ENCODE measurements around the gene FAM3C.

FAM3C gene

DNA sequence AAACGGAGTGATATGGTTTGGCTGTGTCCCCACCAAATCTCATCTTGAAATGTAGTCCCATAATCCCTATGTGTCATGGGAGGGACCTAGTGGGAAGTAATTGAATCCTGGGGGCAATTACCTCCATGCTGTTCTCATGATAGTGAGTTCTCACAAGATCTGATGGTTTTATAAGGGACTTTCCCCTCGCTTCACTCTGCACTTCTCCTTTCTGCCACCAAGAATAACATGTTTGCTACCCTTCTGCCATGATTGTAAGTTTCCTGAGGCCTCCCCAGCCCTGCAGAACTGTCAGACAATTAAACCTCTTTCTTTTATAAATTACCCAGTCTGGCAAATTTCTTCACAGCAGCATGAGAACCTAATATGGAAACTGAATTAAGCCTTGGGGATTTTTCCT lies 19.1 kb downstream of the FAM3C start:
- DNase-seq, result no peak

DNA sequence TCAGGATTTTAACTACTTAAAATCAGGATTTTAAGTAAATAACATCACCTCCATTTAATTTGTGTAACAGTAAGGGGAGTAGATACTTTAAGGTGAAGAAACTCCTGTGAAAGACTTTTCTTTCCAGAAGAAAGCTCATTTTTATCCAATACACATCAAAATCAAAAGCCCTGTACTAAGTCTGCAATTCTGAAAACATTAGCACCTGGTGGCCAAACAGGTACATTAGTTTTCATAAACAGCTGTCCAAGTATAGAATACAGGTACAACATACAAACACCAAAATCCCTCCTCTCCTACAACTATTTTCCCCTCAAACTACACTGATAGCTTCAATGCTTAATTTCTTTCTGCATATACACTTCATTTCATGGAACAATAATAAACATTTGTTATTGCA lies 22.9 kb downstream of the FAM3C start:
- no peak for DNase-seq

DNA sequence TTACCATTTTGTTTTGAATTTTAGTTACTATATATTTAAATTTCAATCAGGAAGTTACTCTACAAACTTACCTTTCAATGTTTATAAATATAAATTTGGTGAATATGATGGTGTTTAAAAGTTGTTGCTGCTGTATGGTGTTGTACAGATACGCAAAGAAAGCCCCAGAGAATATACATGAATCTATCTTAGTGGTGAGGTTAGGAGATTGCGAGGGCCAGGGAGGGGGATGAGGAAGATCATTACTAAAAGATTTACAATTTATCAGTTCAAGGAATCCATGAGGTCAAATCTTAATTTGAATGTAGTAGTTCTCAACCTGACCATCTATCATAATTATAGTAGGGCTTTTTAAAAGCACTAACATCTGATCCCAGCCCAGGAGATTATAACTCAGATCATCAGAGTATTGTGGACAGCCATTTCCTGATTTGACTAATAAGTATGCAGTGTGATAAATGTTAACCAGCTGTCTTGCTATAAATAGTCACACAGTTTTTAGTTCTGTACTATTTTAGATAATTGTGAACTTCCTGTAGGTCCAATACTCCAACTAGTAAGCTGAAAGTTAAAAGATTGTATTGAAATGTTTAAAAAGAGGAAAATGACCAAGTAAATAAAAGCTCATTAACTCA lies 23.6 kb downstream of the FAM3C start:
- peak; percentile 47 for DNase-seq

DNA sequence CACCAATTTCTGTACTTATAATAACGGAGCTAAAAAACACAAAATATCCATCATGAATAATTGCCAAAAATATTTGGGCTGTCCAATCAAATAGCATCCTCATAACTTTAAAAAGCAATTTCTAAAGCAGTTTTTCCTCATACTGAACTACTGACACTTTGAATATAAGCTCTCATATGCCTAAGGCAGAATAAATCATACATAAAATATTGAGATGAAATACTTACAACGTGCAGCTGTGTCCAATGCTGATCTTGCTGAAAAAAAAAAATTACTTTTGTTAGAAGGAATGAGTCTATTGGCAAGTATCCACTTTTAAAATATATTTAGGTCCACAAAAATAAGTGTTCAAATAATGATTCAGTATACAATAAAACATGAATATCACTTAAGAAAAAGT lies 24.2 kb downstream of the FAM3C start:
- DNase-seq, result no peak

DNA sequence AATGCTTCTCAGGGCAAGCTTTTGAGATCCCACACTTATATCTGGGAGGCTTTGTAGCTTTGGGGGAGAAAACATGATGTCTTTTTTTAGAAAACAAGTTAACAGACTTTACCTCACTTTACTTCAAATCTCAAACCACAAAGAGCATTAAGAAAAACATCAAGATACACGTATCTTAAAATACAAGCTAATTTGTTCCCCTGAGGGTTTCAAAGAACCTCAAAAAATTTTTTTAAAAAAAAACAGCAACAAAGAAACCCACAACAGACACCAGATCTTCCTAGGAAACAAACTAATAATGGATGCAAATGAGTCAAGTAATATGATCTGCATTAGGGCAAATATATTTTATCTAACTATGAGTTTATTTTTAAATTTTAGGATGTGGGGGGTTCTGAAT lies 24.7 kb downstream of the FAM3C start:
- no peak for DNase-seq

DNA sequence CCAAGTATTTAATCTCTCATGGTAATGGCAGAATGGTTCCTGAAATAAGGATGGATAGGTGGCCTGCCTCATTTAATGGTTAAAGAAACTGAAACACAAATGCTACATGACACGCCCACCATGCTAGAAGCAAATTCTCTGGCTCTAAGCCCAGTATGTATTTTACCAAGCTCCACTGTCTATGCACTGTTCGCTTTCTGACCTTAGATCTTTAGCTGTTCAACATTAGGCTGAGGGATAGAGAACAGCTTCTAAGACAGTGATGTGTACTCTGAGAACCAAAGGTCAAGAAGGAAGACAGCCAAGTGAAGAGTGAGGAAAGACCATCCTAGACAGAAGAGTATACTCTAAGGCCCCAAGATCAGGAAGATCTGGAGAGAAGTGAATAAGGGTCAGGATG lies 26.6 kb downstream of the FAM3C start:
- no peak for DNase-seq

DNA sequence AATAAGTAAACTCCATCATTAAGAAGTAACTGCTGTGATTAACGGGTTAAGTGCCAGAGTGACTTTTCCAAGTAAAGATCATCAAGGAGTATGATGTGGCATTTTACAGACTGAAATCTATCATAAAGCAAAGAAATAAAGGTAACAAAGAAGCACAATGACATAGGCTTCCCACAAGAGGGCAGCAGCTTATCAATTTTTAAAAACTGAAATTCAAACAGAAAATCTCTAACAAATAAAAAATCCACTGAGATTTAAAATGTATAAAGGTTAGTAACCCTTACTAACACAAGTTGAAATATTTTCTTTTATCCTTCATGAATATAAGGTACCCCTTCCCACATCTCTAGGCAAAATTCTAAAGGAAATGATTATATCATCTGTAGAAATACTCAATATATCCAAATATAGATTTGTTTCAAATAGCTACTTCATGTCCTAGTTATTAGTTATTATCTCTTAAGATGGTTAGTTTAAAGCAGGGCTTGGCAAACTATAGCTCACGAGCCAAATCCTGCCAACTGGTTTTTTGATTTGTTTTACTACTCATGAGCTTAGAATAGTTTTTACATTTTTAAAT lies 29.2 kb downstream of the FAM3C start:
- peak; percentile 49 for DNase-seq

DNA sequence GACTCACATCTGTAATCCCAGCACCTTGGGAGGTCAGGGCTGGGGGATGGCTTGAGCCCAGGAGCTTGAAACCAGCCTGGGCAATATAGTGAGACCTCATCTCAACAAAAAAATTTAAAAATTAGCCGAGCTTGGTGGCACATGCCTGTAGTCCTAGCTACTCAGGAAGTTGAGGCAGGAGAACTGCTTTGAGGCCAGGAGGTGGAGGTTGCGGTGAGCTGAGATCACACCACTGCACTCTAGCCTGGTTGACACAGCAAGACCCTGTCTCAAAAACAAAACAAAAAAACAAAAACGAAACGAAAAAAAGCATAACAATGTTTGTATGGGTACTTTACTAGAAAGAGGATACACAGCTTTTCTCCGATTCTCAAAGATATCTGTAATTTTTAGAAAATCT lies 35.5 kb downstream of the FAM3C start:
- DNase-seq, result no peak

DNA sequence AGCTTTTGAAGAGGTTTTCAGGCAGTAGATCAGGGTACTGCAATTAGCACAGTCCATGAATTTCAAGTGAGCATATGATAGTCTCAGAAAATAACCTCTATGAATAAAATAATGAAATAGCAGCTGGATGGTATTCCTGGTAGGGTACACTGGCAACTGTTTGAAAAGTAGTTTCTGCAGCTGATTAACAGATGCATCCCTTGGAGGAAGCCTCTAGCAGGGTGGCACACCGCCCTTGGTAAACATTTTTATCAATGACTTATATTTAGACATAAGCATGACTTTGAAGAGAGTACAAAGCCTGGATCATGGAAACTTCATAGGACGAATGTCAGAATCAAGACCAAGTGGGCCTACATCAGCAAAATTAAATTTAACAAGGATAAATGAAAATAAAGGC lies 40.5 kb downstream of the FAM3C start:
- no peak for DNase-seq

DNA sequence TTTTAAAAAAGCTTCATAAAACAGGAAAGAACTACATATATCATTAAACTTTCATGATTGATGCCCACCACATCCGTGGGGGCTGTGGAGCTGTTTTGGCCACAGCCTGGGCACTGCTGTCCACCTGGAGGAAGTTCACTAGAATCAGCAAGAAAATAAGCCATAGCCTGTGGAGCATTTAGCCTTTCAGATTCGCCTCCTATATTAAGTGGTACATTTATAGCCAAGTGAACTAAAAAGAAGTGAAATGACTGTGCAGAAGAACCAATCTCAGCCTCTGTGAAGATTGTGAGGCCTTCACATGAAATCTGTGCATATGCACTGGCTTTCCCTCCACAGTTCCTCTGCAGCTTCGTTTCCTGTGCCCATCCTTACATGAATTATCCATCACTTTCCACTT lies 43.8 kb downstream of the FAM3C start:
- no peak for DNase-seq

DNA sequence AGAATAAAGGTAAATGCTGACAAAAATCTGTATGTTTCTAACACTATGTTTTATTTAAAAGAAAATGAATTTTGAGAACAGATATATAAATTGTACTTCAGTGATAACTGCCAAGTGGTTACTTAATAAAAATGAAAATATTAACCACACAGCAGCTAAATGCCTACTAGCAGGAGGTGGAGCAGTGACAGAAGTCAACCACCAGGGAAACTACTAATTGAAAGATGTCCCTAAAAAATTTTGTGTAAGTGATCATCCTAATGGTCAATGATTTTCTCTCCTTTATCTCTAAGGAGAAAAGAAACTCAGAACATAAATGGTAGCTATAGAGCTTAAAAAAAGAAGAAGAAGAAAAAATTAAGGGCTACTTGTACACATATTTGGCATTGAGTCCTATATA lies 44.4 kb downstream of the FAM3C start:
- DNase-seq, result no peak

DNA sequence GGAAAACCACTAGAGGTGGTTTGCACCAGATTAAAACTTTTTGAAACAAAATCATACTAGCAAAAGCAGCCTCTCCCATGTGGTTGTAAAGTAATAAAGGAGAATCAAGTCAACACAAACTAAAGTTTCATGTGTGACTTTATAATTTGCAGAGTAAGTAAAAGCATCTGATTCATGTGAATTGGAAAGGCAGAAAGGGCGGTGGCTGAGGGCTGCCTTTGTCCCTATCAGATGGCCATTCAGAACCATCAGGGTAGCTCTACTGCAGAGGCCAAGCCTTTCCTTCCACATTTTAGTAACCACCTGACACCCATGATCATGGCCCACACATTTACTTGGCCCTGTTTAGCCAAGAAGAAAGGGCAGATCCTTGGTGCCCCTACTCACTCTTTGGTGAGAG lies 51.6 kb downstream of the FAM3C start:
- no peak for DNase-seq

DNA sequence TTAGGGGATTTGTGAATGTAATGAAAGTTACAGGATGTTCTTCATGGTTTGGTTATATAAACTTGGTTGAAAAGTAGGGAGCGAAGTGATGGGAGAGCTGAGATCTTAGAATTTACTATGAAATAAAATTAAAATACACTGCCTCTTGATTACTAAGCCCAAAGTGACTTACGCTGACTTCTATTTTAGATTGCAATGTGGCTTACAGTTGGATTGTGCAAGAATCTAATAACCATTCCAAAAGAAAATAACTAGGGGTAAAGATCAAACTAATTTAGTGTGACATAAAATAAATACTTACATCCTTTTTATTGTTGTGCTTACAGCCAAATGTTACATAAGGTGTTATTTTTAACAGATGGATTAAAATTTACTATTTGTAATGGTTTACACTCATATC lies 52.0 kb downstream of the FAM3C start:
- peak; percentile 29 for DNase-seq

DNA sequence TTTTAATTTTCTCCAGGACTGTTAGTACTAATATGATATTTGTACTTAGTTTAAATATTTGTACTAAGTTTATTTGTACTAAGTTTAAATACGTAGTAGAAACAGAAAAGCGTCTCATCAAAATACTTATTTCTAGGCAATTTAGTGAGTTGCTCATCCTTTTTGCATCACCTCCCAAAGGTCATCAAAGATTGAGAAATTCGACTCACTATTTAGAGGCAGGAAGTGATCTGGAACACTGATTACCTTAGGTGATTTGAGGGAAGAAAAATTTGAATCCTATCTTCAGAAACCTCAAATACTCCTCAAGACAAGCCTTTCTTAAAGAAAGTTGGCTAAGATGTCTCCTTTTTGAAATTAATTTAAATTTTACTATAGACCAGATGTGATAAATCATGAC lies 52.8 kb downstream of the FAM3C start:
- peak; percentile 48 for DNase-seq

DNA sequence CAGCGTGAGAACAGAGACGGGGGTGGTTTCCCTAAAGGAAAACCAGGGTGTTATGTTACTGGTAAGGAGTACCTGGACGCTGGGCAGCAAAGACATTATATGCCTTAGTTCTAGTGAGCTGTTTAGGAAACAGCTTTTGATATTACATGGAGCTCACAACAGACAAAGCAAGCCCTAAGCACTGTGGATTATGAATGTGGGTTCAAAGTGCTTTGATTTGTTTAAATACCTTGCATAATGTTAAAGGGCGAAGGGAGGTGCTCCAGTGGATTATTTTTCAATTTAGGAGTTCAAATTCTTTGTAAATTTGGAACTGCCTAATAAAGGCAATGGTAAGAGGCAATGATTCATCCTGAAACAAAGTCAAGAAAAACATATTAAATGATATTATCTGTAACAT lies 53.5 kb downstream of the FAM3C start:
- no peak for DNase-seq

DNA sequence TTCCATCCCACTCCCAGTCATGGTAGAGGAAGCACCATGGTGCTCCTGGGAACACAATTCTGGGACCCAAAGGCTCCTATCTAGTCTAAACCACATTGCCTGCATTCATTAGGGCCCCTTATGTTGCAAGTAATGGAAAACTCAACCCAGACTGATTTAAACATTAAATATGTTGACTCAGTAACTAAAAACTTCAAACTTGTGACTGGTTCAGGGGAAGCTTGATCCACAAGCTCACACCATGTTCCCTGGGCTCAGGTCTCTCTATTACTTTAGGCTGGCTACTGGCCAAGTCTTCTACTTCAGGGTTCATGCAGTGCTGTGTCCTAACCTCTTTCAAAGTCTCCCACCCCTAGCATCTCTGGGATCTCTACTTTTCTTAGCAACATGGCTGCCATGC lies 54.2 kb downstream of the FAM3C start:
- peak; percentile 38 for DNase-seq

DNA sequence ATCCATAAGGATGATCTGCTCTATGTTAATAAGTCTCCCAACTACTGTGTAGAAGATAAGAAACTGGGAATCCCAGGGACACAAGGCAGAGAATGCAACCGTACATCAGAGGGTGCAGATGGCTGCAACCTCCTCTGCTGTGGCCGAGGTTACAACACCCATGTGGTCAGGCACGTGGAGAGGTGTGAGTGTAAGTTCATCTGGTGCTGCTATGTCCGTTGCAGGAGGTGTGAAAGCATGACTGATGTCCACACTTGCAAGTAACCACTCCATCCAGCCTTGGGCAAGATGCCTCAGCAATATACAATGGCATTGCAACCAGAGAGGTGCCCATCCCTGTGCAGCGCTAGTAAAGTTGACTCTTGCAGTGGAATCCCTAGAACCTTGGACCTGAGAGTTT lies 57.0 kb downstream of the FAM3C start:
- DNase-seq, result no peak

DNA sequence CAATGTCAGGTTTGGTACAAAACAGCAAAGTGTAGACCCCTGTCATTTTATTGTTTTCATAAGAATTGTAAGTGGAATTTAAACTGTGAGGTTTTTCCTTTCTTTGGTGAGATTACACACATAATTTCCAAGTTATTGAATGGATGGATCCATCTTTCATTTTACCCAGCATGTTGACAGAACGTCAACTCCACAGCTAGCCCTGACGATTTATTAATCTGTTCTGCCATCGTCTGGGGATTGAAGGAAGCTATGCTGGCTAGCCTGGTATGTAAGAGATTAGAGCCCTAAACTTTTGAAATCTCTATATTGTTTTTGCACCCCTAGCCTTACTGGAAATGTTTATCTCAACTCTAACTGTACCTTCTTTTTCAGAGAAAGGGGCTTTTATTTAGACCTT lies 58.7 kb downstream of the FAM3C start:
- peak; percentile 38 for DNase-seq

DNA sequence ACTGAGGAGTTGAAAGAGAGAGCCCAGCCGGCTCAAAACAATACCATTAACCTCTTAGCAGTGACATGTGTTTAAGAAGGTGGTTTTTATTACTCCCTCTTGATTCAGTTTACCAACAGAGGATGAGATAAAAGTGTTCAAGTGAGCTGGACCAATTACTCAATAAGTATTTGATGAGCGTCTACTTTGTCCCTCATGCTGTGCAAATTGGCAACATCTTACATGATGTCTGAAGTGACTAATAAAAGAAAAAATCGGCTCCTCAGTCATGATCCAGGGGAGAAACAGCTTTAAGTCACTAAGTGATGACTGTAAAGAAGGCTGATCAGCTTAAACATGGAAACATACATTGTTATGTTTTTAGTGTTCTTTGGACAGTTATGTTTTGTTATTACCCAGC lies 59.5 kb downstream of the FAM3C start:
- DNase-seq, result peak; percentile 52

DNA sequence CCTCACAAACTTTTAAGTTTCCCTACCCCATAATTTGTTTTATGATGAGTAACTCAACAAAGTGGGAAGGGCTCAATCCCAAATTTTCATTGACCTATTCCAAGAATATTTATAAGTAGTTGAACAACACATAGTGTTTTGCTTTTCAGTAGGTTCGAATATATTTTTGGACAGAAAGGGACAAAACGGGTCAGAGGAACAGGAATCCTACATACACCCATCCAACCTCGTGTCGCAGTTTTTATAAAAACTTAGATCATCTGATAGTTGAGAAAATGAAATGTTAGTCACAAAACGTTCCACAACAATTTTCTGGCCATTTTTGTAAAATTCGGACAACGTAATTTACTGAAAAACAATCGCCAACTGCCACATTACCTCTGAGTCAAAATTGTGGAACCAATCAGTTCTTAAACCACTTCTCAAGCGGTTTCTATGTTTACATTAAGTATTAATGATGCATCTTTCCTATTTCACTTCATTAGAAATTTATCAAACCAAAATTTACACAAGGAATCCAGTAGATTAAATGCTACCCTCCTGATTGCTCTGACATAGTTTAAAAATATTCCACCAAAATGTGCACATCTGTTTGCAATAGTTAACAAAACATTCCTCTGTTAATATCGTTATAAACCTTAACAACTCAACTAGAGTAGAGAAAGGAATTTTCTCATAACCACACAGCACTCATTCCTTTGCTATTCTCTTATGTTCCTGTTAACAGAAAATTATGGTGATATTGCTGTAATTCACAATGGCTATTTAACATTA lies 61.0 kb downstream of the FAM3C start:
- peak; percentile 18 for DNase-seq

DNA sequence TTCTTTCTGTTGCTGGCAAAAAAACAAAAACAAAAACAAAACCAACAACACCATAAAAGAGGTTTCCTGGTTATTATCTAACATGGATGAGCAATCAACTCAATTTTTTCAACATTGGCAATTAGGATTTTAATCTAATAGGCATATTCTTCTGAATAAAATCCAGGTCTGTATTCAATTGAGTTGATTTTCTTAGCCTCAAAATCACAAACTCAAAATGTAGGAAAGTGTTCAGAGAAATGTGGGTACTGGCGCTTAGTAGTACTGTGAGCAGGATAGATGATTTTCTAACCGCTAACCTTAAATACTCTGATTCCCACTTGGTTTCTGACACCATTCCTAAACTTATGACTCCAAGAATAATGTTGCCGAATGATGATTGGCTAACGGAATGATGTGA lies 61.7 kb downstream of the FAM3C start:
- DNase-seq, result no peak

DNA sequence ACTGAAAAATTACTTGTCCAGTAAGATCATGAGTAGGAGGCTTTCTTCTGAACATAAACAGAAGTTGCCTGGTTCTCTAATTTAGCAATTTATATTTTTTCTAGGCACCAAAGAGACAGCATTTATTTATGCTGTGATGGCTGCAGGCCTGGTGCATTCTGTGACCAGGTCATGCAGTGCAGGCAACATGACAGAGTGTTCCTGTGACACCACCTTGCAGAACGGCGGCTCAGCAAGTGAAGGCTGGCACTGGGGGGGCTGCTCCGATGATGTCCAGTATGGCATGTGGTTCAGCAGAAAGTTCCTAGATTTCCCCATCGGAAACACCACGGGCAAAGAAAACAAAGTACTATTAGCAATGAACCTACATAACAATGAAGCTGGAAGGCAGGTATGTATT lies 64.5 kb downstream of the FAM3C start:
- DNase-seq, result no peak

DNA sequence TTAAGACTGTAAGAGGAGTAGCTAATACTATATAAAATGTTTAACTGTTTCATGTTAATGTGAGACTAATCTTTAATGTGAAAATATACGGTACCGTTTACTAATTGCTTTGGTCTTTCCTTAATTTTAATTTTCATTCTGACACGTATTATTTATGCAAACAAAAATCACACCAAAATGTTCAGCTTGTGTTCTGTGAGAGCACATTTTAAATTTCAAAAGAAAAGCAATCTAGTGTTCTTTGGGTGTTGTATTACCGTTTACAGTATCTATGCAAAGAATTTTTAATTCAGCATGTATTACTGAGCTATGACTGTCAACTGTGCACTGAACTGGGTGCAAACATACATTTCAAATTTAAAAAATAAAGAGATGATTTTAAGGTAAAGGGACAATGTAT lies 65.1 kb downstream of the FAM3C start:
- no peak for DNase-seq

DNA sequence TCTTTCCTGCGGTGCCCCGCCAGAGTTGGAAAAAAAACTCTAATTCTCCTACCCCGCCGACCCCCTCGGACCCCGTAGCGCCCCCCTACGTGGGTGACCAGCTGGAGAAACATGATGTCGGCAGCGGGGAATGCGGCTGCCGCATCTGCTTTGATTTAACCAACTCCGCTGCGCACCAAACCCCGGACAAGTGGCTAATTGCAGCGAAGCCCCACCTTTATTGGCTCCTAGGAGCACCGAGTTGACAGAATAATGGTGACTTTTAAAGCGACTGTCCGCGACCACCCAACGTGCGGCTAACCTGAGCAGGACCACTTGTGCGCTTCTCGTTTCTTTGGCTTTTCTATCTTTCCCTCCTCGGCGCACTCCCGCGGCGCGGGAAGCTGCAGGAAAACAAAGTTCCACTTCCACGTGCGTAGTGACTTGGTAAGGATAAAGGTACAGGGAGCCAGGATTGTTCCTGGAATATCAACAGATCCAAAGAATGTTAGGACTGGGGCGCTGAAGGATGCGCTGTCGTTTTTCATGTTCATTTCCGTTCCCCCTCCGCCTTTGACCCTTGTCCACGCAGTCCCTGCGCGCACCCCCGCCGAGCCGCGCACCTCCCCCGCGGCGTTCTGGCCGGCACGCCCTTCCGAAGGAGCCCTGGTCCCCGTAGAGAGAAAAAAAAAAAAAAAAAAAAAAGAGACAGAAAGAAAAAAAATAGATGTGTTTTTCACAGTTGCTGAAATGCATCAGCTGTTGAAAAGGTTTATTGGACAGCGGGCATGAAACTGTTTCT lies 65.9 kb downstream of the FAM3C start:
- no peak for DNase-seq

All from HCEC 1CT (cell line).